Amniotic epithelial cell (primary cell): ENCODE results near the gene SVIL.
"Not testable (repeated sequence)": the region's sequence is repeated elsewhere in the genome, so short reads cannot be mapped to it uniquely, and the experiment has no call there.

Source experiments
- DNase-seq: peaks from one replicate; pipeline ENCODE4 v3.0.0-alpha.2; 2010; ENCODE audit warnings: low read depth

The SVIL gene

DNA sequence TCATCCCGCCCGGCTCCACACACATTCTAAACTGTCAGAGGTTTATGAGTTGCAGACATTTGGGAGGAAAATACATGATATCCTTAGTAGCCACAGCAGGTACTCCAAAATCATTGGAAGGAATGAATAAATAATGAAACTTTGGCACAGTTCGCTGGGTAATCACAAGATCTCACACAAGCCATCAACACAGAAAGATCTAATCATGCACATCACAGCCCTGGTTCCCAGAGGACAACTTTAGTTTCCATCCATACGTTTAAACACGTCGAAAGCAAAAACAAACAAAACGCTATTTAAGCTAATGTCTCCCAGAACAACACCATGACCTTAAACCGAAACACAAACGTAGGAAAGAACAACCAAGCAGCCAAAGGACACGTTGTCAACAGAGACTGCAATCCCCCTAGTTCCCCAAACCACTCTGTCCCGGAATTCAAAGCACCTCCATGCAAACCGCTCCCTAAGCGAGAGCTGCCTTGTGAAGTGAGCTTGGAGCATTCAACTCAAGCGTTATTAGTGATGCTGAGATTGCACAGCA lies 12.3 kb downstream of the SVIL start:
- DNase-seq = no peak

DNA sequence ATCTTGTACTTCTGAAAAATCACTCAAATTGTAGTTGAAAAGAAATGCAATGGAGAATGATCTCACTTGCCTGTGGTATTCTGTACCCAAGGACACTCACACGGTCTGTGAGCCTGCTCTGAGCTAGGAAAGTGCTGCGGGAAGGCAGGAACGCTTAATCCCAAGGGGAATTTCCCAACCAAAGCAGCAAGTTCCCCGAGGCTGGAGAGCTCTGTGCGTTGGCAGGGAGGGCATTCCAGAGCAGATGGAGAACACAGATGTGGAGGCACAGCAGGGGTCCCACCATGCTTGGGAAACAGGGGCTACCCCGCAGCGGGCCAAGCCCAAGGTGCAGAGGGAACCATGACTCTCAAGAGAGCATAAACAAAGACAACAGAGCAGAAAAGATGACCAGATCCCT lies 13.6 kb downstream of the SVIL start:
- peak; percentile 99 for DNase-seq

DNA sequence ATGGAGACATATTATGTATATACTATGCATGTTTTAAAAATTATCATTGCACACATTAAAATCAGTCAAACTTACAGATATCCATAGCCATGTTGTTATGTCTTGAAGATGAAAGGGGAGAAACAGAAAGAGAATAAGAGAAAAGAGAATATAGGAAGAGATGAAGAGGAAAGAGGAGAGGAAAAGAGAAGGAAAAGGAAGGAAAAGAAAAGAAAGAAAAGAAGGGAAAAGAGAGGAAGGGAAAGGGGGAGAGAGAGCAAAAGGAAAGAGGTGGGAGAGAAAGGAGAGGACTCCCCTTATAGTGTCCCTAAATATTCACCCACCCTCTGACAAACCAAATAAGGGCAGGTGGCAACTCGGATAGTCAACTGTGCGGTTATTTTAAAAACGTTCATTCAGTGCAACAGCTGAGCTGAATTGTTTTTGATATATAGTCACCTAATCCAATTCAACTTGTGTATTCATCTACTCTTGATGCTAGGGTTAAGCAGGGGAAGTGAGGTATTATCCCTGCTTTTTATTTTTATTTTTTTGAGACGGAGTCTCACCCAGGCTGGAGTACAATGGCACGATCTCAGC lies 14.6 kb downstream of the SVIL start:
- DNase-seq = no peak

DNA sequence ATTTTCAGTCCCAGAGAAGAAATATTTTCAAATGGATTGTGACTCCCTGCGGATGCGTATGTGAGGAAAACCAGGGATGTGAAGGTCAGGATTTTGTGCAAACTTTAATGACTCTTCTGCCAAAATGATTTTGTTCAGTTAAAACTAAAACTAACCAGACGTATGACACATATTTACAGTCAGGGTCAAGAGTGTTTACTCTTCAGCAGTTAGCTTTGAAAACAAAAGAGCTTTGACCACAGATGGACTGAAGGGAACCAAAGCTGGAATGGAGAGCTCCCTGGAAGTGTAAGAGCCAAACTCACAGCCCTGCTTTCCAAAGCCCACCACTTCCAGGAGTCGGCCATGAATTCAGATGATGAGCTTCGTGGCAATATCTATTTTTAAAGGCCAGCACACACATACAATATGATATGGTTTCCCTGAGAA lies 15.5 kb downstream of the SVIL start:
- peak; percentile 94 for DNase-seq

DNA sequence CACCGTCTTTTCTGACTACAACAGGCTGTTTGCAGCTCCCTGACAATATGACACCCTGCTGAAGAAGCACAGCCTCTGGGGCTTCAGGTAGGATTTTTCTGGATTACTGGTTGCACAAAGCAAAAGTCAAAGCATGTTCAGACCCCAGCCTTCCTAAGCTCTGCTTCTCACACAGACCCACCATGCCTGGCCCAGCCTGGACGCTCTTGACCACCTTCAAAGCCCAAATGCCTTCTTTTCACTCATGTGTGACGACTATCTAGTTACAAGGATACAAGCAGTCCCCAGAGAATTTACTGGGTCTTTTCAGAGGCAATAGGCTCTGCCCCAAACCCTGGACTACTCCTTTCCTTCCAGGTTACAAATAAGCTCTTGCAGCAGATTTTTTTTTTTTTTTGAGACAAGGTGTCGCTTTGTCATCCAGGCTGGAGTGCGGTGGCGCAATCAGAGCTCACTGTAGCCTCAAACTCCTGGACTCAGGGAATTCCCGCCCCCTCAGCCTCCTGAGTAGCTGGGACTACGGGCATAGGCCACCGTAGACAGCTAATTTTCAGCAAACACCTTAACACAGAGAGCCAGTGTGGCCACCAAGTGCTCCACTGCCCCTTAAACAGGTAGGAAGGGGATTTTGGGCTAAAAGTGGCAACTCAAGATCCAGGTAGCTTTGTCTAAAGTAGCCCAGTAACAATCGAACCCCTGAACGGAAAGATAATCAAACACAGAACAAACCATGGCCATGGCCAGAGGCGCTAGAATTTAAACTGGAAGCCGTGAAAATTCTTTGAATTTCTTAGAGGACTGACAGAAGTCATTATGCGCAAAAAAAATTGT lies 16.2 kb downstream of the SVIL start:
- peak; percentile 65 for DNase-seq

DNA sequence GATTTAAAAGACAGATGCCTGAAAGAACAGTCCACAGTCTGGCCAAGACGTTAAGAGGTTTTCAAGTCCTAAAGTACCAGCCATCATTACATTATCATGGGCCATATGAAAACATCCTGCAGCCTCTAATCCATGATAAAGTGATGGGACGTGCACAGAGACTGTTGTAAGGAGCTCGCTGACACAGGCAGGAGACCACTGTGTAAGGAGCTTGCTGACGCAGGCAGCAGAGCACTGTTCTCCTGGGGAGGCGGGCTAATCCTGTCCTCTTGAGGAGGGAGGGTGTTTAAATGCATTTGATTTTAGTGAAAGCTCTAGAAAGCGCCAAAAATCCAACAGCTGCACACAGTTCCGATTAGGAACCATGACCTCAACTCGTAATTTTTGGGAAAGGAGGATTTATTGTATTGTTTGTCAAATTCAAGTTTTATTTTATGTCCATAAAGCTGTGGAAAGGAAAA lies 16.9 kb downstream of the SVIL start:
- peak; percentile 48 for DNase-seq

DNA sequence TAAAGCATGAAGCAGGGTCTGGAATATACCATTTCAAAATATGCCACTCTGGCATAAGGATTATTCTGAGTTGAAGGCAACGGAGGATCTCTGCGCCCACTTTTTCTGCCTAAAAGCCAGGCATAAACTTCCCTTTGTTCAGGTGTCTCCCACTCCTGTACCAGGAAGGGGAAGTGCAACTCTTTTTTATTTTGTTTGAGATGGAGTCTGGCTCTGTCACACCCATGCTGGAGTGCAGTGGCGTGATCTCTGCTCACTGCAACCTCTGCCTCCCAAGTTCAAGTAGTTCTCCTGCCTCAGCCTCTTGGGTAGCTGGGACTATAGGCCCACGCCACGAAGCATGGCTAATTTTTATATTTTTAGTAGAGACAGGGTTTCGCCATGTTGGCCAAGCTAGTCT lies 18.2 kb downstream of the SVIL start:
- no peak for DNase-seq

DNA sequence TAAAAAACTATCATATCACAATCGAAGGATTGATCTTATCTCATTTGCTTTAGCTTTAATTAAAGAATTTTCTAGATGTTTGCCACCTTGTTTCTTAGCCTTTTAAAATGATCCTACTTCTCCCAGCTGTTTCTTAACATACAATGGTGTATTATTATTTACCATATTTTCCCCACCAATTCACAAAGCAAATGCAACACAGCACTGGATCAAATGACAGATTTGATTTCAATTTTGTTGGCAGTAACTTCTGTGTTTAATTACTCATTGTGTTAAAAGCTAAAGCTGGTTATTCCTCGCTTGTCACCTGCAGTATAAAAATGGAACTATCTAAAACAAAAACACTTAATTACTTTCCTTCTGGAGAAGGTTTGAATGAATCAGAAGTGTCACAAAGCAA lies 19.6 kb downstream of the SVIL start:
- DNase-seq = no peak

DNA sequence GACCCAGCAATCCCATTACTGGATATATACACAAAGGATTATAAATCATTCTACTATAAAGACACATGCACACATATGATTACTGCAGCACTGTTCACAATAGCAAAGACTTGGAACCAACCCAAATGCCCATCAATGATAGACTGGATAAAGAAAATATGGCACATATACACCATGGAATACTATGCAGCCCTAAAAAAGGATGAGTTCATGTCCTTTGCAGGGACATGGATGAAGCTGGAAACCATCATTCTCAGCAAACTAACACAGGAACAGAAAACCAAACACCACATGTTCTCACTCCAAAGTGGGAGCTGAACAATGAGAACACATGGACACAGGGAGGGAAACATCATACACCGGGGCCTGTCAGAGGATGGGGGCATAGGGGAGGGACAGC lies 20.5 kb downstream of the SVIL start:
- DNase-seq = not testable (repeated sequence)

DNA sequence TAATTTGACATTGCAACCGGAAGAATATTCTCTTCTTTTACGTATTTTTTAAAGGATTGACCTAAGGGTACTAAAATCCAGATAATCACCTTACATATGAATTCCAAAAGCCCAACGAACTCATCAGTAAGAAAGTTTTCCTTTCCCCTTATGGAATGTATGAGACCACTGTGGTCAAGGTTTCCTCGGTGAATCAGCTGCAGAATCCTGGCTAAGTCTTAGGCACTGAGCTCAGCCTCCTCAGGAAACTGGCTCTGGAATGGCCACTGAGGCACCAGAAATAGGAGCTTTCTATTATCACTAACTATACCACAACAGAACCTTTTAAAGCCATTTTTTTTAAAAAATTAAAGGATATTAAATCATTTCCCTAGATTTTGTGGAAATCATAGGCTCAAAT lies 21.0 kb downstream of the SVIL start:
- DNase-seq = peak; percentile 49

DNA sequence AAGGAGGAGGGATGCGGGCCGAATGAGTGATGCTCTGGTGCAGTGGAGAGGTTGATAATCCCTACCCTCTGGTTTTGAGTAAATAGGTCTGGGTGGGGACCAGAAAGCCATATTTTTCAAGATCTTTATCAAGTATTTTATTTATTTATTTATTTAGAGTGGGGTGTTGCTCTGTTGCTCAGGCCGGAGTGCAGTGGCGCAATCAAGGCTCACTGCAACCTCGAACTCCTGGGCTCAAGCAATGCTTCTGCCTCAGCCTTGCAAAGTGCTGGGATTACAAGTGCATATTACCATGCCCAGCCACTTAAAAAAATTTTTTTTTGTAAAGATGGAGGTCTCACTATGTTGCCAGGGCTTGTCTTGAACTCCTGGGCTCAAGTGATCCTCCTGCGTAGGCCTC lies 21.6 kb downstream of the SVIL start:
- DNase-seq = no peak

DNA sequence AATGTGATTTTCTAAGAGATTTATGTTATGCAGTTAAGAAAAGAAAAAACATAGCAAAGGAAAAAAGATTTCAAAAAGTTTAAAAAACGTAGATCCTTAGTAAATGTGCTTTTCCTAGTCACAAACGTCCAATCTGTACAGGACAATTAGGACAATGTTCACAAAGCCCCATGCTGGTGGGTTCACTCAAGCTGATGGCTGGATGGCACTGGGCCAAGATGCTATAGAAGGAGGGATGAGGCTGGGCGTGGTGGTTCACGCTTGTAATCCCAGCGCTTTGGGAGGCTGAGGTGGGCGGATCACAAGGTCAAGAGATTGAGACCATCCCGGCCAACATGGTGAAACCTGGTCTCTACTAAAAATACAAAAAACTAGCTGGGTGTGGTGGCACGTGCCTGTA lies 22.1 kb downstream of the SVIL start:
- DNase-seq = no peak

DNA sequence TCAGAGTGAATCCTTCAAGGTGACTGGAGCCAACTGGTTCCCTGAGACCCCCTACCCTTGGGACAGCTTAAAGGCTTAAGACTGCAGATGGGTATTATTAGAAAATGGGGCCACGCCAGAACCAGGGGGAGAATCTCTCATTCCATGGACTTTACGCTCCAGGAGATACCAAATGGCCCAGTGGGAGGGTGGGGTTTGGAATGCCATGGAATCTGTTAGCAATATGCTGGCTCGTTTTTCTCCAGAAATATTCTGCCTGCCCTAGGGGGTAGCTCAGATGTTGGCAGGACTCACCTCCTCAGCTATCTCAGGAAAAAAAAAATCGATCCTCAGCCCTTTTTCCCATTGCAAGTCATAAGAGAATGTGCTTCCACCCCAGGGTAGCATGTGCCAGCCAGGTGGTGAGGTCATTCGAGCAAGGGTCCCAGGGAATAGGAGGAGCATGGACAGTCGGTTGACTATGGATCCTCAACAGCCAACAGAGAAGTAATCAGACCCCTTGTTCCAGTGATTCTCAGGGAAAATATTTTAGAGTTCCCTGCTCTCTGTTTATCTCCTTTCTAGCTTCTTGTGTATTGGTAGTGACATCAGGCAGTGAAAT lies 22.9 kb downstream of the SVIL start:
- no peak for DNase-seq

DNA sequence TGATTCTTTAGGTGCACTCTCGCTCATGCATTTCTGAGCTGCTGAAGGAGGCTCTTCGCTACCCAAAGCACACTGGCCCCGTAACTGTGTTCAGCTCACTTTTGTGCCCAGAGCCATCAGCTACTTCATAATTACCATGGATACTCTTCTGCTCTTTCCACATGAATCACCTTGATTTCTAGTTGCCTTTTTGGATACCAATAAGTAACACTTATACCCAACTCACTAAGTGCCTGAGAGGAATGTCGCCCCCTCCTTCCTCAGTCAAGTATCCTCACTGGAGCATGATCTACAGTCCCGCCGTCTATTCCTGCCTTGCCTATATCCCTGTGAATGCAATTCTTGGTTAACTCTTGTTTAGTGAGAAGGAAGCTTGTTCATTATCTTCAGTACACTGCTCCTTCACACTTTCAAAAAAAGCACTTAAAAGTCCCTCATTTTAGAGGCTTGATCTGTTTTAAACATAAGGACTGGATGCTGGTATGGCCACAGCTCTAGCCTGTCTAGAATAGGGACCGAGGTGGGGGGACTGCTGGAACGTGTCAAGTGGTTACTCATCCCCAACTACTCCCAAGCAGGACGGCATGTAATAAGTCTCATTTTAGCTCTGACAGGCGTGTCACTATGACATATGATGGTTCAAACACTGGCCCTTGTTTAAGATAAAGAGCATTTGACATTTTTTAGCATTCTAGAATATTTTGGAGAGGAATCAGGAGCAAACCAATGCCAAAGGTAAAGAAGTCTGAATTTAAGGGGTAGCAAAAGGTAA lies 23.7 kb downstream of the SVIL start:
- no peak for DNase-seq

DNA sequence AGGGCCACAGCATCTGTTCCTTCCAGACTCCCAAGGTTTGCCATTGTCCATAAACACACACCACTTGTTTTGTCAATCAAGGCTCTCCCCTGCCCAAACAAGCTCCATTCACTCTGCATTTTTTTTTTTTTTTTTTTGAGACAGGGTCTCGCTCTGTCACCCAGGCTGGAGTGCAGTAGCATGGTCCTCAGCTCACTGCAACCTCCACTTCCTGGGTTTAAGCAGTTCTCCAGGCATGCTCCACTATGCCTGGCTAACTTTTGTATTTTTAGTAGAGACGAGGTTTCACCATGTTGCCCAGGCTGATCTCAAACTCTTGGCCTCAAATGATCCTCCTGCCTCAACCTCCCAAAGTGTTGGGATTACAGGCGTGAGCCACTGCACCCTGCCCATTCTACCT lies 24.4 kb downstream of the SVIL start:
- DNase-seq = not testable (repeated sequence)

DNA sequence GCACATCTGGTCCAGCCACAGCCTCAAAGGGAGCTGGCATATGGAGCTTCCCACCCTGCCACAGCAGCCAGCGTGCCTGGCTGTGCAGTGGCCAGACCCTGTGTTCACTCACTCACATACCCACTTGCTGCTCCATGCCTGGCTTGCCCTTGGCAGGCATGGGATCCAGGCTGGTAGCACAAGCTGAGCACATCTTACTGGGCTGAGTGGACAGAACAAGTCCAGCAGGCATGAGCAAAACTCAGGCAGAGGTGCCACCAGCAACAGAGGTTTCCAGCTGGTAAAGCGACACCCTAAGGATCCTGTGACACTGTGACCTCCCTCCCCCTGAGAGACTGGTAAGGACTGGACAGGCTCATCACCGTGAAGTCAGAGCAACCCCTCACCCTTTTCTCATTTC lies 25.1 kb downstream of the SVIL start:
- no peak for DNase-seq

DNA sequence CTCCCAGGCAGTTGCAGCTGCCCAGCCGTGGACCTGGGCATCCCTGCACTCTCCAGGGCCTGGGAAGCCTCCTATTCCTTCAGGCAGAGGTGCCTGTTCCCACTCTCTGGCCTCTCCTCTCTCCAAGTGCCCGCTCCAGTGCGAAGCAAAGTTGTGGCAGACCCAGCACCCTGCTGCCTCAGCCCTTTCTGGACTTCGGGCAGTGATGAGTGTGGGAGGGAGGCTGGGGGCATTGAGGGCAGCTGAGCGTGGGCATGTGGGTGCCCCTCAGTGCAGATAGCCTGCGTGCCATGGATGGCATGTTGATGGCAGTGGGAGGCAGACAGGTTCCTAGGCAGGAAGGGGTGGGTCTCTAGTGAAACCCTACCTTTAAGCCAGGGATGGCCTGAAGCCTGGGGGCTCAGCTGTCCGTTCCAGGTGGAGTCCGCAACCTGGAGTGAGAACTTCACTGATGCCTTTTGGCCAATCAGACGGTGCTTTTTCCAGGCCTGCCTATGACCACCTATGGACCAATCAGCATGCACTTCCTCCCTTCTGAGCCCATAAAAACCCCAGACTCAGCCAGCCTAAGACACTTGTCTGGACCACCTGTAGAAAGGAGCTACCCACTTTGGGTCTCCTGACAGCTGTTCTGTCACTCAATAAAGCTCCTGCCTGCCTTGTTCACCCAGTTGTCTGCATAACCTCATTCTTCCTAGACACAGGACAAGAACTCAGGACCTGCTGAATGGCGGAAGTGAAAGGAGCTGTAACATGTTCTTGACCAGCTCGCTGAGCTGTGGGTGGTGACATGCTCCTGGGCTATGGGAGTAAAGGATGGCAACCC lies 26.1 kb downstream of the SVIL start:
- no peak for DNase-seq

DNA sequence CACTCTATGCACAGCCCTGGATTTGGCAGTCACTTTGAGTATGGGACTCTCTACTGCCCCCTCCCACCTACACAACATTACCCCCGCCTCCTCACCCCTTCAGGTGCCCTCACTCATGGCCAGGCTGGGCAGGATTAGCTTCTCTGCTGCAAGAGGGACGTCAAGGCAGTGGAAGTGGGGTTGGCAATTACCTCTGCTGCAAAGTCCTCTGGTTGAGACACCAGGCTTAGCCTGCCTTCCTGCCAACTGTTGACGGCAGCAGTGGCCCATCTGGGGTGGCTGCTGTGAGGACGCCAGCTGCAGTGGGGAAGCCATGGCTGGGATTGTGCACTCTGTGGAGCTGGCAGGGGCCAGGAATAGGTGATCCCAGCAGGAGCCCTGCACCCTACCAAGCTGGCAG lies 26.7 kb downstream of the SVIL start:
- DNase-seq = no peak

DNA sequence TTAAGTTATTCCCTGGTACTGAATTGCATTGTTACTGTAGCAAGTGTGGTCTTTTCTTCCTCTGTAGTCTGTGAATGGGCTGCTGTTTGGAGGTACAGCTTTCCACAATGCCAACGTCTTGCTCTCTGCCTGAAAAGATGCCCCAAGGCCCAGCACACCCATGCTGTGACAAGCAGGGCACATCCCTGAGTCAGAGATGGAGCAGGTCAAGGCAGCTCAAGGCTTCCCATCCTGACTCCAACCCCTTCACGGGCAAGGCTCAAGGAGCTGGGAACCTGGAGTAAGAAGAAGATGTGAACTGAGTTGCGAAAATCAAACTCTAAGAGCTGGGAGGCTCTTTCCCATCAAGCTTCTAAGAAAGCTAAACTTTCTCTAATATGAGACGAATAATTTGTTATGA lies 27.2 kb downstream of the SVIL start:
- DNase-seq = no peak

DNA sequence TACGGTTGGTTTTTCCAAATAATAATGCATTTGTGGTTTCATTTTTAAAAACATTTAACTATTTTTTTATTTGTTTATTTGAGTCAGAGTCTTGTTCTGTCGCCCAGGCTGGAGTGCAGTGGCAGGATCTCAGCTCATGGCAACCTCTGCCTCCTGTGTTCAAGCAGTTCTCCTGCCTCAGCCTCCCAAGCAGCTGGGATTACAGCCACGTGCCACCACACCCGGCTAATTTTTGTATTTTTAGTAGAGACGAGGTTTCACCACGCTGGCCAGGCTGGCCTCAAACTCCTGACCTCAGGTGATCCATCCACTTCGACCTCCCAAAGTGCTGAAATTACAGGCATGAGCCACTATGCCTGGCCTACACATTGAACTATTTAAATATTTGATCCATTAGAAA lies 28.1 kb downstream of the SVIL start:
- DNase-seq = not testable (repeated sequence)

DNA sequence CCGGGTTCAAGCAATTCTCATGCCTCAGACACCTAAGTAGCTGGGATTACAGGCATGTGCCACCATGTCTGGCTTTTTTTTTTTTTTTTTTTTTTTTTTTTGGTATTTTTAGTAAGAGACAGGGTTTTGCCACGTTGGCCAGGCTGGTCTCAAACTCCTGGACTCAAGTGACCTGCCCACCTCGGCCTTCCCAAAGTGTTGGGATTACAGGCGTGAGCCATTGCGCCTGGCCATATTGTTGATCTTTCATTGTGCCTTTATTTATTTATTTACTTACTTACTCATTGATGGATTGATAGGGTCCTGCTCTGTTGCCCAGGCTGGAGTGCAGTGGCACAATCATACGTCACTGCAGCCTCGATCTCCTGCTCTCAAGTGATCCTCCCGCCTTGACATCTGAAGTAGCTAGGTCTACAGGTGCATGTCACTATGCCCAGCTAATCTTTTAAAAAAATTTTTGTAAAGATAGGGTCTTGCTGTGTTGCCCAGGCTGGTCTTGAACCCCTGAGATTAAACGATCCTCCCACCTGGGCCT lies 30.4 kb downstream of the SVIL start:
- DNase-seq = no peak
